Muscle layer of colon (tissue), 2 donors: ENCODE results near the gene C2CD4A.

Experiments used
- H3K27ac ChIP-seq: one replicate; pipeline ENCODE4 v1.7.0; 2013; ENCODE audit warnings: low read depth, mild to moderate bottlenecking, low read length, moderate library complexity
- H3K27me3 ChIP-seq, 2 donors: one replicate each; pipeline ENCODE4 v1.7.0; 2013; ENCODE audit warnings: low read length in 2 of 2, mild to moderate bottlenecking in 2 of 2; ENCODE audit not compliant: insufficient read depth in 2 of 2, control insufficient read depth in 1 of 2
- H3K36me3 ChIP-seq: one replicate; pipeline ENCODE4 v1.7.0; 2013; ENCODE audit warnings: mild to moderate bottlenecking, low read length; ENCODE audit not compliant: insufficient read depth
- H3K4me1 ChIP-seq: one replicate; pipeline ENCODE4 v1.7.0; 2013; ENCODE audit warnings: mild to moderate bottlenecking, low read length; ENCODE audit not compliant: insufficient read depth
- H3K4me3 ChIP-seq, 2 donors: one replicate each; pipeline ENCODE4 v1.7.0; 2013; ENCODE audit warnings: low read length in 2 of 2, low read depth in 1 of 2, mild to moderate bottlenecking in 1 of 2, moderate library complexity in 1 of 2
- H3K9ac ChIP-seq: one replicate; pipeline ENCODE4 v1.7.0; 2013; ENCODE audit warnings: low read length
- H3K9me3 ChIP-seq: one replicate; pipeline ENCODE4 v1.7.0; 2013; ENCODE audit warnings: mild to moderate bottlenecking, low read length
- donor health status: abdominal sarcoma.
- donor health status: Adenocarcinoma of cecum.

Gene C2CD4A

DNA sequence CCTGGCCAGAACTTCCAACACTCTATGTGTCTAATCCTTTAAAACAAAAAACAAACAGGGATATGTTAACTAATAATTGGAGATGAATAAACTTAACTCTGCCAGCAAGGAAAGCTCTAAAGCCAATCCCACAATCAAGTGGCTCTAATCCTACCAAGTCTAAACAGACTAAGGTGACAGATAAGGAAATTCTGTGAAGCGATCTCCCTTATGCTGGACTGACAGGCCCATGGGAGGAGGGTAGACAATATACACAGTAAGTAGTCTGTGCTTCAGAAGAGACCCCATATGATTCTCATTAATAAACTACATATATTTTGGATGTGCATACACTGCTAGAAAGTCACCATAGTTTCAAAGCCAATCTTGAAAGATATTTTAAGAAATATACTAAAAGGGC, 16.7 kb upstream of the C2CD4A start:
- no peaks in the 10 kb centered on the region for H3K36me3 ChIP-seq
- no peaks in the 10 kb centered on the region for H3K27me3 ChIP-seq
- H3K9ac ChIP-seq, result no peak overlapping the region
- no peak overlapping the region for H3K27ac ChIP-seq
- no peaks in the 10 kb centered on the region for H3K9me3 ChIP-seq
- H3K4me1 ChIP-seq, result peaks cover 9% of the 10 kb centered on the region
- no peak overlapping the region for H3K4me3 ChIP-seq

DNA sequence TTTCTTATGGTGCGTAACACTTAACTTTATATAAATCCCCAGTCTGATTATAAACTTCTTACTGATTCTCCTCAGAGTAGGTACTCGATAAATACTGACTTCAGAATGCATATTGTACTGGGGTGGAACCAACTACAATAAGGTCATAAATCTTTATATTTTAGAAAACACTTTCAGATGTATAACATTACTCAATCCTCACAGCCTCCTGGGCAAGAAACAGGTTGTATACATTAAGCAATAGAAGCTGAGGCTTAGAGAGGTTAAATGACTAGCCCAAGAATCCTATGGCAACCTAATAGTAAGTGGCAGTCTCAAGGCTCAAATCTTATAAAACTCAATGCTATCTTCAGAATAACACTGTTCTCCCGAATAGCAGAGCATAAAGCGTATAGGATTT, 15.6 kb upstream of the C2CD4A start:
- Histone ChIP-seq H3K36me3 (no peaks in the 10 kb centered on the region), H3K27me3 (no peaks in the 10 kb centered on the region), H3K4me1 (peaks cover 3% of the 10 kb centered on the region), H3K27ac (no peak overlapping the region), H3K9me3 (no peaks in the 10 kb centered on the region), H3K4me3 (no peak overlapping the region), H3K9ac (no peak overlapping the region)

DNA sequence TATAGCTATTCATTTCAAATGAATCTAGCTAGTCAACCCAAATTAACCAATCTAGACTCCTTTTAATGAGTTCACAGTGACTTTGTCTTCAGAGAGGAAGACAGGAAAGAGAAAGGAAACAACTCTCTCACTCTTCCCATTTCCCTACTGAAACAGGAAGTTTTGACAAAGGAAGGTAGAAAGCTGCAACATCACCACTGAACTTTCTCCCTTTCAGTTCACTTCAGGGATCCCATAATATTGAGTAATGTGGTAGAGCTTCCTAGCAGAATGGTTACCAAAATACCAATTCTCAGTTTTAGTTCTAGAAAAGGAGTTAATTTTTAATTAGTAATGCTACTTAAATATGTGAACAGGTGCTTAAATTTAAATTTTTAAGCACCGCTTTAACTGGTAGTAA, 14.1 kb upstream of the C2CD4A start:
- Histone ChIP-seq H3K36me3 (no peaks in the 10 kb centered on the region), H3K27me3 (no peaks in the 10 kb centered on the region), H3K27ac (no peak overlapping the region), H3K4me3 (no peak overlapping the region), H3K4me1 (no peaks in the 10 kb centered on the region), H3K9me3 (no peaks in the 10 kb centered on the region), H3K9ac (no peak overlapping the region)

DNA sequence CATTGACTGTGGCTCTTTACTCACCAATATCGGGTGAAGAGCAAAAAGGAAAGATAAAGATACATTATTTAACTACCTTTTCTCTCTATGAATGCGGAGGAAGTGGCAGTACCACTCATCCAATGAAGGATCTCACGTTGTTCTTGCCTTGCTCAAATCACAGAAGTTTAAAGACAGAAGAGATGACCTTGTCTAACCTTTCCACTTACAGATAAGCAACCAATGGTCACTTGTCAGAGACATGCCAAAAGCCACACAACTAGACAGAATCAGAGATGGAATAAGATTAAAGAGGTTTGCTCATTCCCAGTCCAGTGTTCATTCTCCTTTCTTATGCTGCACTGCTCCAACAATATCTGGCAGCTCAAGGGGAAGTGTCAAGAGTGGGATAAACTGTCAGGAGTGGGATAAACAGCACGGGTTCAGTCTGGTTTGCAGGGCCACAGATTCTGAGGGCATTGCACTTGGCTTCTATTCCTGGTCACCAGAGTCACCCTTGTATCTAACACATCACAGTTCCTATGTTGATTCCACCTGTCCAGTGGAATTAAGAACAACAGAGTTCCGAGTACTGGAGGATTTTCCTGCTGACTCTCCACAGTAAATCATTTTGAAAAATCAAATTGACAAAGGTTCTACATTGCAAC, 13.2 kb upstream of the C2CD4A start:
- no peak overlapping the region for H3K4me3 ChIP-seq
- H3K27ac ChIP-seq, result no peak overlapping the region
- no peaks in the 10 kb centered on the region for H3K9me3 ChIP-seq
- peaks cover 5% of the 10 kb centered on the region for H3K4me1 ChIP-seq
- no peaks in the 10 kb centered on the region for H3K36me3 ChIP-seq
- no peaks in the 10 kb centered on the region for H3K27me3 ChIP-seq
- H3K9ac ChIP-seq, result no peak overlapping the region

DNA sequence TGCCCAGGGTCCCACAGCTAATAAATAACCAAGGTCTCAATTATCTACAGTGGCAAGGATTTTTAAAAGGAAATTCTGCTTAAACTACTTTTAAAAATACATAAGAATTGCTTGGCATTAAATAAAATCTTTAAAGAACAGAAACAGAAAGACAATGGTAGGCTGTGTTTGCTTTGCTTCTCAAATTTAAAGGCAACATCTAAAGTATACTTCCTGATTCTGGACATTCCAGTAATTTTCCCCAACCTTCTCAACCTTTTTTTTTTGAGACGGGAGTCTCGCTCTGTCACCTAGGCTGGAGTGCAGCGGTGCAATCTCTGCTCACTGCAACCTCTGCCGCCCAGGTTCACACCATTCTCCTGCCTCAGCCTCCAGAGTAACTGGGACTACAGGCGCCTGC, 11.8 kb upstream of the C2CD4A start:
- H3K27ac ChIP-seq, result no peak overlapping the region
- H3K4me1 ChIP-seq, result peaks cover 7% of the 10 kb centered on the region
- no peaks in the 10 kb centered on the region for H3K27me3 ChIP-seq

DNA sequence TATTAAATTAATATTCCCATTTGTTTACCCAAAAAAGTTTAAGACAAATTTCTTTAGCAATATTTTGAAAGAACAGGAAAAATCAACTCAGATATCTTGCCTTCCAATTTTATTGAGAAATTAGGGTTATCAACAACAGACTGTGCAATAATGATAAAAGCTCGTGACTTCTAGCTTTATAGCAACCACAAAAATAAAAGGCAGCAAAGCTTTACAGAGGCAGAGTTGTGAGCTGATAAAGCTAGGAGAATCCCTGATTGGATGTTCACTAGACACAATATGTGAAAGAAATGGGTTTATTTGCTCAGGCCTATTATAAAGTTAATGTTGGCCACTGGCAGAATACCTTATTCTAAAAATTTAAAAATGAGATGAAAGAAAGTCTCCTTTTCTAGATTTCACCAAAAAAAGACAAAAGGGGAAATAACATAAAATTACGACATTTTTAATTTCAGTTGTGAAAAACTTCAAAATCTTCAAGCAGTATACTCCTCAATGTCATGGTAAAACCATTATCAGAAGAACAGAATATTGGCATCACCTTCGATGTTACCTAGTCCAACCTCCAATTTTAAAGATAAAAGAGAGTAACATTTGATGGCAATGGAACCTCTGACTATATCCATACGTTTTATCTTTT, 9.3 kb upstream of the C2CD4A start:
- Histone ChIP-seq H3K4me3 (no peak overlapping the region), H3K27ac (no peak overlapping the region), H3K36me3 (no peaks in the 10 kb centered on the region), H3K27me3 (no peaks in the 10 kb centered on the region), H3K9ac (no peak overlapping the region), H3K4me1 (peaks cover 7% of the 10 kb centered on the region), H3K9me3 (no peaks in the 10 kb centered on the region)

More for the DNA sequence above, 11.8 kb upstream of the C2CD4A start:
- Histone ChIP-seq H3K36me3 (no peaks in the 10 kb centered on the region), H3K9me3 (no peaks in the 10 kb centered on the region), H3K9ac (no peak overlapping the region), H3K4me3 (no peak overlapping the region)

DNA sequence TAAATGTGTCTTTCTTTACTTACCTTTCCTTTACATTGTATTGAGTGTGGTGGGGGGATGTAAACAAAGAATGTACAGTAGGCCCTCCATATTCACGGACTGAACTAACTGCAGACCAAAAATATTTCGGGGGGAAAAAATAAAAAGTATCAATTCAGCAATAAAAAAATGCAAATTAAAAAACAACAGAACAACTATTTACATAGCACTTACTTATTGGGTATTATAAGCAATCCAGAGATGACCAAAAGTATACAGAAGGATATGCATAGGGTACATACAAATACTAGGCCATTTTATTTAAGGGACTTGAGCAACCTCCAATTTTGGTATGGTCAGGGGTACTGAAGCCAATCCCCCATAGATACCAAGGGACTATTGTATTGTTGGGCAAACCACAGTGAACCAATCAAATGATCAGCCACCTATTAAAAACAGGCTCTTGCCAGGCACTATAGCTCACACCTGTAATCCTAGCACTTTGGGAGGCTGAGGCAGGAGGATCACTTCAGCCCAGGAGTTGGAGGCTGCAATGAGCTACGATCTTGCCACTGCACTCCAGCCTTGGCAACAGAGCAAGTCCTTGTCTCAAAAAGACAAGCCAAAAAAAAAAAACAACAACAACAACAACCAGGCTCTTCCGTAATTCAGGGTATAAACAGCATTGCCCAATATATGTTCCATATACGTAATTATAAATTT, 8.3 kb upstream of the C2CD4A start:
- Histone ChIP-seq H3K36me3 (no peaks in the 10 kb centered on the region), H3K4me3 (no peak overlapping the region), H3K9me3 (no peaks in the 10 kb centered on the region), H3K27me3 (no peaks in the 10 kb centered on the region), H3K27ac (no peak overlapping the region), H3K4me1 (peaks cover 7% of the 10 kb centered on the region), H3K9ac (no peak overlapping the region)

DNA sequence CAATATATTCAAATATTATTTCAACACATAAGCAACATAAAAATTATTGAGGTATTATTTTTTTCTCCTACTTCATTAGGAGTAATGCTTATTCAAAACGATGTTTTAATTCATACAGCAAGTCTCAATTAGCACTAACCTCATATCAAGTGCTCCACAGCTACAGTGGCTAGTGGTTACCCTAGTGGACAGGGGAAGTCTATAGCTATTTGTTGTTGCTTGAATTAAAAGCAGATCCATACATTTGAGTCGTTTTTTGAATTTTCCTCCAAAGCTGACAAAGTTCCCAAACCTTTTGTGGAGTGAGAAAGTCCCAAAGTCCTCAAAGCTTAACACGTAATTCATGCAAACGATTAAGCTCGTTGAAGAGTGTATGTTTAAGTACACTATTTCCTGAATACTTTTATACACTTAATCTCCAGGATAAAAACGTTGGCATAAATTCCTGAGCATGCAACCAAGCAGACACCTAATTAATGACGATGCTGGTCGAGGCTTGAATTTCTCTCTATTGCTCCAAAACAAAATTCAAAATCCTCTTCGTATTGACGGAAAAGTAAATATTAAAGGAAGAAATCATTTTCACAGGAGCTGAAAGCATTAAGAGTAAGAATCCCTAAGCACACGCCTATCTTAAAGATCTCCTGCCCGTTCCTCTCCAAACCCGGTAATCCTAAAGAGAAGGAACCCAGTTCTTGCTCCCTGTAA, 7.5 kb upstream of the C2CD4A start:
- Histone ChIP-seq H3K4me3 (peak overlapping the region; percentile 83 to 93), H3K27me3 (no peaks in the 10 kb centered on the region), H3K36me3 (no peaks in the 10 kb centered on the region), H3K9me3 (no peaks in the 10 kb centered on the region), H3K27ac (peak overlapping the region; percentile 93), H3K9ac (peak overlapping the region; percentile 55), H3K4me1 (peaks cover 7% of the 10 kb centered on the region)

DNA sequence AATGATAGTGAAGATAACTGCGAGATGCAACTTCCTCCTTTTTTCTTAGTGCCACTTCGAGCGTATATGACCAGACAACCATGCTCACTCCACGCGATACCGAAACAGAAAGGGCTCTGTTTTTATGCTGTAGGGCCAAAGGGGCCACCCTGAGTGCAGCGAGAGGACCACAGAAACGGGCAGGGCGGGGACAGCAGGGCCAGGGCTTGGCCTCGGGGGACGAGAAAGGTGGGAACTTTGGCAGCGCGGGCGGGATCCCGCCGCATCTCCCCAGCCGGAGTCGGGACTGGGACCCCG, 7.0 kb upstream of the C2CD4A start:
- H3K36me3 ChIP-seq, result no peaks in the 10 kb centered on the region
- peak overlapping the region; percentile 55 for H3K9ac ChIP-seq
- H3K27me3 ChIP-seq, result no peaks in the 10 kb centered on the region
- H3K4me1 ChIP-seq, result peaks cover 7% of the 10 kb centered on the region
- peak overlapping the region; percentile 93 for H3K27ac ChIP-seq
- no peaks in the 10 kb centered on the region for H3K9me3 ChIP-seq
- H3K4me3 ChIP-seq, result peak overlapping the region; percentile 83 to 93

DNA sequence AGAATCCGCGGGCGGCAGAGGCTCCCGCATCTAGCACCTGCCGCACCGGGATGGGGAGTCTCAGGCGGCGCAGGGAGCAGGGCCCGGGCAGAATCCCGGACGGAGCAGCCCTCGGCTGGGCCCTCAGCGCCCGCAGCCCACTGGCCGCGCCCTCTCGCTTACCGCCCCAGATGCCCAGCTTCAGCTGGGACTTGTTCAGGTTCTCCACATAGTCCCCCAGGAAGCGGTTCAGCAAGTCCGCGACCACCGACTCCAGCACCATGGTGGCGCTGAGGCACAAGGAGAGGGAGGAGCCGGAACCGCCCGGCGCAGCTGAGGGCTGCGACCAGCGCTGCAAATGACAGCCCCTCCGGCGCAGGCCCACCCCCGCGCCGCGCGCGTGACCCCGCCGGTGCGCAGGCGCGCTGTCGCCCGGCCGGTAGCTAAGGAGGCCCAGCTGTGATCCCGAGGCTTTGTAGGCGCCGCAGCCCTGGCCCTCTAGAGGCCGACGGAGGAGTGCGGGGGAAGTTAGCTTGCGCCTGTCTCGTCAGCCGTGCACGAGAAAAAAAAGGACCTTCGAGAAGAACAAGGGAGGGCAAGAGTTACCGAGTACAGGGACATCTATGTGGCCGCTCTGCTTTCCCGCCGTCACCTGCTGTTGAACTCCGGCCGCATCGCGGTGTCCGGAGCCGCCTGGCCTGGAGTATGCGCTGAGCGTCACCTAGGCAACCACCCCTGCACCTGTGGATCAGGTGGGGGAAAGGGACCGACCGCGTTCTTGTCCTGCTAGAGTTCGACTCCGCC, 6.5 kb upstream of the C2CD4A start, which contains the start of gene VPS13C:
Gene VPS13C, minus strand, starts transcription at position 335 of the 783 bp plus-strand sequence. Its CDS starts 73 bp downstream, at position 262.
- H3K27me3 ChIP-seq, result no peaks in the 10 kb centered on the region
- peak within 1 kb of the TSS; percentile 83 to 93 for H3K4me3 ChIP-seq
- no peaks in the 10 kb centered on the region for H3K36me3 ChIP-seq
- H3K4me1 ChIP-seq, result peaks cover 7% of the 10 kb centered on the region
- H3K27ac ChIP-seq, result peak within 1 kb of the TSS; percentile 93
- H3K9me3 ChIP-seq, result no peaks in the 10 kb centered on the region
- peak within 1 kb of the TSS; percentile 72 for H3K9ac ChIP-seq

DNA sequence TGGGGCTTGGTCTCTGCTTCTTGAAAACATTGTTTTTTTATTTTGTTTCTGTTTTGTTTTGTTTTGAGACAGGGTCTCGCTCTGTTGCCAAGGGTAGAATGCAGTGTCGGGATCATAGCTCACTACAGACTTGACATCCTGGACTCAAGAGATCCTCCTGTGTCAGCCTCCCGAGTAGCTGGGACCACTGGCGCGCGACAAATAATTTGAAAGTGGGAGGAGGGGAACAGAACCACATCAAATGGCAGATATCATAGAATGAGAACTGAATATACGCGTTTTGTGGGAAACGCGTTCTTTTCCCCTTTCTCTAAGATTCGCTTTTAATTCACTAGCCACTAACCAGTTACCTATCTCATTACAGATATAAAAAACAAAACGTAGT, 5.9 kb upstream of the C2CD4A start:
- H3K27me3 ChIP-seq, result peaks cover 0 to under 1% of the 10 kb centered on the region in 2 donors
- peak overlapping the region; percentile 72 for H3K9ac ChIP-seq
- peaks cover 7% of the 10 kb centered on the region for H3K4me1 ChIP-seq
- no peaks in the 10 kb centered on the region for H3K9me3 ChIP-seq
- H3K36me3 ChIP-seq, result no peaks in the 10 kb centered on the region
- H3K4me3 ChIP-seq, result peak overlapping the region; percentile 83 to 93
- H3K27ac ChIP-seq, result peak overlapping the region; percentile 93
